Measurements from ENCODE around the gene SMIM10. TPM values are rescaled to one million over a fixed set of nuclear protein-coding genes. Genes with fewer than 3 reads are reported as not detected.

SMIM10 gene
- total and polyA plus RNA-seq, 5 donors from 2014 or later: not detected

DNA sequence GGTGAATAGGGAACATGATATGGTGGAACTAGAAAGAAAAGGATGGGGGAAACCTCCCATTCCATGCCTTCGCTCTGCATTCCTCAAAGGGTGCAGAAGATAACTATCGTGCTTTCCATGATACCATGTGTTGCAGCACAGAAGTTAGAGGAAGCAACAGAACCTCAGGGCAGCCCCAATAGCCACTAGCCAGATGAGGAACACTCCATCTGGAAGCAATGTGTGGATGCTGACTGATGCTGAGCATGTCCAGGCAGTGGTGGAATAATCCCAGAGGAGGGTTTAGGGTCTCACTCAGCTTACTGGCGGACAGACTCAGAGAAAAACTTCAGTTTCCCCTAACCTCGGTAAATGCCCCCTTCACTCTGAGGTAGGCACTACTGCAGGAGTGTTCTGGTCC is 7.5 kb downstream of the SMIM10 start:
- Mint-ChIP-seq H3K4me1 (peaks cover 0 to 2% (median 0%) of the 10 kb centered on the region in 4 donors), H3K27ac (no peak overlapping the region)

DNA sequence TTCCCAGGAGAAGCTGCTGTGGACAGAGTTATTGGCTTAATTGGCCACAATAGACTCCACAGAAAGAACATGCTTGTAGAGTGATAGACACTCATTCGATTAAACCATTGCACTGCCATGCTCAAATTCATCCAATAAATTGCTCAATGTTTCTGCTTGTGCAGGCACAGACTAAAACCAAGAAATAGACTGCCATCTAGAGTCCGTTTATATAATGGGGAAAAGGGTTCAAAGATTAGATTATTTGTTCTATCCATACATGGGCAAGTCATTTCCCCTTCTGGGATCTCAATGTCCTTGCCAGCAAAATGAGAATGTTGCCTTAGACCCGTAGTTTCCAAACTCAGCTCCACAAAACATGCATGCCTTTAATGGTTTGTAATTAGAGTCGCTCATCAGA is 8.7 kb downstream of the SMIM10 start:
- DNase-seq: peak in 1 of 3 donors; percentile 54
- H3K4me3 Mint-ChIP-seq: no peak overlapping the region
- peaks cover 6% of the 10 kb centered on the region for H3K4me1 ChIP-seq (ENCODE audit: control insufficient read depth, insufficient read depth, low read length, poor library complexity, severe bottlenecking)

More for the DNA sequence above, 7.5 kb downstream of the SMIM10 start:
- Mint-ChIP-seq H3K27me3 (peaks cover 17% of the 10 kb centered on the region), H3K9me3 (no peaks in the 10 kb centered on the region), H3K36me3 (no peaks in the 10 kb centered on the region), H3K4me3 (no peak overlapping the region)
- H3K27ac ChIP-seq (ENCODE audit: insufficient read depth, low read length, poor library complexity, severe bottlenecking): no peak overlapping the region
- H3K27me3 ChIP-seq (ENCODE audit: control insufficient read depth, insufficient read depth, low read length): no peaks in the 10 kb centered on the region
- no peaks in the 10 kb centered on the region for H3K36me3 ChIP-seq (ENCODE audit: control insufficient read depth, insufficient read depth, low read length)
- no peak overlapping the region for H3K4me3 ChIP-seq (ENCODE audit: low read depth, low read length)
- DNase-seq: no peak
- H3K9me3 ChIP-seq (ENCODE audit: control insufficient read depth in 2 of 2, low read length in 2 of 2): no peaks in the 10 kb centered on the region
- ATAC-seq (ENCODE audit: low read depth in 2 of 2): no peak
- no peaks in the 10 kb centered on the region for H3K4me1 ChIP-seq (ENCODE audit: control insufficient read depth, insufficient read depth, low read length, poor library complexity, severe bottlenecking)

DNA sequence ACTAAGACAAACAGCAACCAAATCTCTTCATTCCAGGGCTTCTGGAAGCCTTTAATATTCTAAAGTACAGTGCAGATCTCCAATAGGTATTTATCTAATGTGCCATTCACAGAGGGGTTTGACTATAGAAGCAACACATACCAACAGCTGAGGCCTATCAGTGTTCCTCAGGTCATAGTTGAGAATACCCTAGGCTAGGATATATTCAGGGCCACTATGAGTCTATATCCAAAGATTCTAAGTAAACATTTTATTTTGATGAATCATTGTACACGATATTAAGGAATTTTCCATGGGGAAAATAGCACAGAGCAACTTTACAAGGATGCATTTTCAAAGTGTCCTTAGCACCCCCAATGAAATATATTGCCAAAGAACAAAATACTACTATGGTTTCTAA is 9.7 kb downstream of the SMIM10 start:
- Histone ChIP-seq H3K4me1 (ENCODE audit: control insufficient read depth, insufficient read depth, low read length, poor library complexity, severe bottlenecking) (peaks cover 7% of the 10 kb centered on the region), H3K27me3 (ENCODE audit: control insufficient read depth, insufficient read depth, low read length) (no peaks in the 10 kb centered on the region), H3K27ac (ENCODE audit: insufficient read depth, low read length, poor library complexity, severe bottlenecking) (no peak overlapping the region), H3K4me3 (ENCODE audit: low read depth, low read length) (no peak overlapping the region), H3K36me3 (ENCODE audit: control insufficient read depth, insufficient read depth, low read length) (no peaks in the 10 kb centered on the region), H3K9me3 (ENCODE audit: control insufficient read depth in 2 of 2, low read length in 2 of 2) (no peaks in the 10 kb centered on the region)
- peaks cover 0 to 12% (median 6%) of the 10 kb centered on the region in 4 donors for H3K4me1 Mint-ChIP-seq
- no peak overlapping the region for H3K4me3 Mint-ChIP-seq
- no peaks in the 10 kb centered on the region for H3K9me3 Mint-ChIP-seq
- H3K36me3 Mint-ChIP-seq: no peaks in the 10 kb centered on the region
- no peak overlapping the region for H3K27ac Mint-ChIP-seq
- ATAC-seq (ENCODE audit: low read depth in 2 of 2) (no peak), DNase-seq (no peak)
- peaks cover 15% of the 10 kb centered on the region for H3K27me3 Mint-ChIP-seq

More for the DNA sequence above, 8.7 kb downstream of the SMIM10 start:
- Mint-ChIP-seq H3K27me3 (peaks cover 17% of the 10 kb centered on the region), H3K4me1 (peaks cover 0 to 7% (median 6%) of the 10 kb centered on the region in 4 donors), H3K9me3 (no peaks in the 10 kb centered on the region), H3K27ac (no peak overlapping the region), H3K36me3 (no peaks in the 10 kb centered on the region)
- Histone ChIP-seq H3K9me3 (ENCODE audit: control insufficient read depth in 2 of 2, low read length in 2 of 2) (no peaks in the 10 kb centered on the region), H3K4me3 (ENCODE audit: low read depth, low read length) (no peak overlapping the region), H3K27ac (ENCODE audit: insufficient read depth, low read length, poor library complexity, severe bottlenecking) (no peak overlapping the region), H3K36me3 (ENCODE audit: control insufficient read depth, insufficient read depth, low read length) (no peaks in the 10 kb centered on the region), H3K27me3 (ENCODE audit: control insufficient read depth, insufficient read depth, low read length) (no peaks in the 10 kb centered on the region)
- no peak for ATAC-seq (ENCODE audit: low read depth in 2 of 2)

DNA sequence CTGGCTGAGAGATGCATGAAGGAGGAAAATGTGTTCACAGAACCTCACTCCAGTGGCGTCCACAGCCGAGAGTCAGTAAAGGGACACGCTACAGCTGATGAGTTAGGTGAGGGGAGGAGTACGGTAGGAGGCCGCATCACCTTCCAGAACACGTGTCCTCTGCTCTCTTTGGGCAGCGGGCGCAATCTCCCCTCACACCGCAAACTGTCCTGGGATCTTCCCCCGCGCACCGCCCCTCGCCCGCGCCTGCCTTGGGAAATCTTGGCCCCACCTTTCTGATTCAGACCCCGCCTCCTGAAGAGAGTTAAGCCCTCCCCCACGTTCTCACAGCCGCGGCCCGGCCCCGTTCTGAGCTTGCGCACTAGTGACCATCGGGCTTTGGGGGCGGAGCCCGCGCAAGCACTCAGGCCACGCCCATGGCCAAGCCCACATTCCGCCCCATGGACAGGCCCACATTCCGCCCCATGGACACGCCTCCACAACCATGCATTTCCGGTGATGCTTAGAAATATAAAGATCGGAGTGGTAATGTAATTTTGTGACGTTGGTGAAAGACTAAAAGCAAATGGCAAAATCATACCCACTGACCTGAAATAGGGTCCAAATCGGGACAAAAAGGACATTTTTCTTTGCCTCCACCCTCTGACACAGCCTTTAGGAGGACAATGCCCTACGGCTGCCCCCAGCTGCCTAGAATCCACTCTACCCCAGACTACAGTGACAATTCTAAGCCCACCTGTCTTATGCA is 13.3 kb downstream of the SMIM10 start:
- H3K27me3 Mint-ChIP-seq: peaks cover 4% of the 10 kb centered on the region
- ATAC-seq (ENCODE audit: low read depth in 2 of 2) (peak; percentile 88 to 92), DNase-seq (peak; percentile 71 to 89 (median 82))
- H3K27me3 ChIP-seq (ENCODE audit: control insufficient read depth, insufficient read depth, low read length): no peaks in the 10 kb centered on the region
- peaks cover 0 to 12% (median 6%) of the 10 kb centered on the region in 4 donors for H3K4me1 Mint-ChIP-seq
- no peaks in the 10 kb centered on the region for H3K36me3 Mint-ChIP-seq
- peak overlapping the region in 2 of 3 donors; percentile 33 to 78 for H3K27ac Mint-ChIP-seq
- no peak overlapping the region for H3K27ac ChIP-seq (ENCODE audit: insufficient read depth, low read length, poor library complexity, severe bottlenecking)
- H3K4me1 ChIP-seq (ENCODE audit: control insufficient read depth, insufficient read depth, low read length, poor library complexity, severe bottlenecking): peaks cover 7% of the 10 kb centered on the region
- H3K9me3 ChIP-seq (ENCODE audit: control insufficient read depth in 2 of 2, low read length in 2 of 2): no peaks in the 10 kb centered on the region
- peak overlapping the region; percentile 70 to 90 (median 87) for H3K4me3 Mint-ChIP-seq
- peak overlapping the region; percentile 59 for H3K4me3 ChIP-seq (ENCODE audit: low read depth, low read length)
- no peaks in the 10 kb centered on the region for H3K9me3 Mint-ChIP-seq
- no peaks in the 10 kb centered on the region for H3K36me3 ChIP-seq (ENCODE audit: control insufficient read depth, insufficient read depth, low read length)

DNA sequence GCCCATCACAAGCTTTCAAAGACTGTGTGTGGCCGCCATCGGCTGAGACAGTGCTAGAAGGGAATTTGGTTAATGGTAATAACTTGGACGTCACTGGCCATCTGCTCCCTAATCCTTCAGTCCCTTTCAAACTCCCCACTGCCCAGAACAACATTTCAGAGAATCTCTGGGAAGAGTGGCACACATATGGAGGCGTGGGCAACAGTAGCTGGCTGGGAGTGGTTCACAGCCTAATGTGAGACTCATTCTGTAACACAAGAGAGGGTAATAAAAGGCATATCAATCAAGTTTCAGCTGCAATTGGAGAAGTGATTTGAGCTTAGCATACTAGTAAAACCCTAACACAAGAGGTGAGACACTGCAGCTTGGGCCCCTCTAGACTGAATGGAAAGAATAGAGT is 15.4 kb downstream of the SMIM10 start:
- no peaks in the 10 kb centered on the region for H3K9me3 ChIP-seq (ENCODE audit: control insufficient read depth in 2 of 2, low read length in 2 of 2)
- no peaks in the 10 kb centered on the region for H3K9me3 Mint-ChIP-seq

DNA sequence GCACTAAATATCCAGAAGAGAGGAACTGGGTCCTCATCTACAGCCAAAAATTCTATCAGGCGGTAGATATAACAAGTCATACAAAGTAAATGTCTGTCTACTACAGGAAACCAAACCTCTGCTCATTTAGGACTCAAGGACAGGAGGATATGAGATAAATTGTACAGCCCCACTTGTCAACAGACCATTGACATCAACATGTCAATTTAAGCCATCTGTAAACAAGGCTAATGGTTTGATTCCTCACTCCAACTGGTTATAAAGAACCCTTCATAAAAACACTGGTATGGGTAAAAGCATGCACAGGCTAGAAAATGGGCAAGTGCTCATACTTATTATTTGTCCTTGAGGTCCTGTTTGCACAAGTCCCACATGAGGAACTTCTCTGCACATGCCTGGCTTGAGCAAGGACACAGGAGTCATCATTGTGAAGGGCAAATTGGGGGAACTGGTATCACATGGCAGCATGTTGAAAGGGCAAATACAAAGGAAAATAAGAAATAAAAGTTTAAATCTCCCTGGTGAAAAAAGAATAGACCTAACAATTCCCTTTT is 18.3 kb downstream of the SMIM10 start:
- H3K9me3 ChIP-seq (ENCODE audit: control insufficient read depth in 2 of 2, low read length in 2 of 2): no peaks in the 10 kb centered on the region
- H3K4me3 ChIP-seq (ENCODE audit: low read depth, low read length): no peak overlapping the region
- H3K4me3 Mint-ChIP-seq: peak overlapping the region in 1 of 4 donors; percentile 55
- no peaks in the 10 kb centered on the region for H3K36me3 ChIP-seq (ENCODE audit: control insufficient read depth, insufficient read depth, low read length)
- H3K4me1 Mint-ChIP-seq: peaks cover 0 to 9% (median 2%) of the 10 kb centered on the region in 4 donors
- no peaks in the 10 kb centered on the region for H3K9me3 Mint-ChIP-seq
- no peaks in the 10 kb centered on the region for H3K27me3 ChIP-seq (ENCODE audit: control insufficient read depth, insufficient read depth, low read length)
- peaks cover 6% of the 10 kb centered on the region for H3K27me3 Mint-ChIP-seq
- no peak overlapping the region for H3K27ac Mint-ChIP-seq
- ATAC-seq (ENCODE audit: low read depth in 2 of 2): no peak
- H3K27ac ChIP-seq (ENCODE audit: insufficient read depth, low read length, poor library complexity, severe bottlenecking): no peak overlapping the region
- no peak for DNase-seq
- H3K36me3 Mint-ChIP-seq: no peaks in the 10 kb centered on the region
- peaks cover 4% of the 10 kb centered on the region for H3K4me1 ChIP-seq (ENCODE audit: control insufficient read depth, insufficient read depth, low read length, poor library complexity, severe bottlenecking)

More for the DNA sequence above, 15.4 kb downstream of the SMIM10 start:
- Histone ChIP-seq H3K27me3 (ENCODE audit: control insufficient read depth, insufficient read depth, low read length) (no peaks in the 10 kb centered on the region), H3K36me3 (ENCODE audit: control insufficient read depth, insufficient read depth, low read length) (no peaks in the 10 kb centered on the region), H3K4me1 (ENCODE audit: control insufficient read depth, insufficient read depth, low read length, poor library complexity, severe bottlenecking) (peaks cover 7% of the 10 kb centered on the region), H3K27ac (ENCODE audit: insufficient read depth, low read length, poor library complexity, severe bottlenecking) (no peak overlapping the region), H3K4me3 (ENCODE audit: low read depth, low read length) (no peak overlapping the region)
- Mint-ChIP-seq H3K27ac (no peak overlapping the region), H3K36me3 (no peaks in the 10 kb centered on the region), H3K4me3 (no peak overlapping the region), H3K4me1 (peaks cover 0 to 12% (median 6%) of the 10 kb centered on the region in 4 donors), H3K27me3 (peaks cover 4% of the 10 kb centered on the region)
- ATAC-seq (ENCODE audit: low read depth in 2 of 2) (no peak), DNase-seq (no peak)

DNA sequence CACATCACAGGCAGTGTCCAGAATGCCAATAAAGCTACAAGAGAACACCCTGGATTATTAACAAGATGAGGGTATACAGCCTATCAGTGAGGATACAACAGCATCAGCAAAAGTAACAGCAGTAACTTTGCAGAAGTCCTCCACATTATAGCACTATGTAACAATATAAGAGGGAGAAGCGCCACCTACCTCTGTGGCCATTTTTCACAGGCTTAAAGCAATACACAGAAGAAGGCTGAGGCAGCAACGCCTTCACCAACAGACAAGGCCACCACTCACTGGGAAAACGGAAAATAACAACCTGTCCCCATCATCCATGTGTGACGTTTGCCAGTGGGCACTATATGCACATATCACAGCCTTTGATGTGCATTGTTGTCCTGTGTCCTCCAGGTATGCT is 19.0 kb downstream of the SMIM10 start:
- H3K9me3 Mint-ChIP-seq: no peaks in the 10 kb centered on the region
- H3K27ac Mint-ChIP-seq: no peak overlapping the region
- Histone ChIP-seq H3K36me3 (ENCODE audit: control insufficient read depth, insufficient read depth, low read length) (no peaks in the 10 kb centered on the region), H3K27me3 (ENCODE audit: control insufficient read depth, insufficient read depth, low read length) (no peaks in the 10 kb centered on the region), H3K4me3 (ENCODE audit: low read depth, low read length) (no peak overlapping the region), H3K9me3 (ENCODE audit: control insufficient read depth in 2 of 2, low read length in 2 of 2) (no peaks in the 10 kb centered on the region), H3K27ac (ENCODE audit: insufficient read depth, low read length, poor library complexity, severe bottlenecking) (no peak overlapping the region), H3K4me1 (ENCODE audit: control insufficient read depth, insufficient read depth, low read length, poor library complexity, severe bottlenecking) (no peaks in the 10 kb centered on the region)
- no peaks in the 10 kb centered on the region for H3K36me3 Mint-ChIP-seq
- peaks cover 0 to 2% (median 0%) of the 10 kb centered on the region in 4 donors for H3K4me1 Mint-ChIP-seq
- H3K27me3 Mint-ChIP-seq: peaks cover 7% of the 10 kb centered on the region
- ATAC-seq (ENCODE audit: low read depth in 2 of 2) (no peak), DNase-seq (no peak)
- H3K4me3 Mint-ChIP-seq: no peak overlapping the region

DNA sequence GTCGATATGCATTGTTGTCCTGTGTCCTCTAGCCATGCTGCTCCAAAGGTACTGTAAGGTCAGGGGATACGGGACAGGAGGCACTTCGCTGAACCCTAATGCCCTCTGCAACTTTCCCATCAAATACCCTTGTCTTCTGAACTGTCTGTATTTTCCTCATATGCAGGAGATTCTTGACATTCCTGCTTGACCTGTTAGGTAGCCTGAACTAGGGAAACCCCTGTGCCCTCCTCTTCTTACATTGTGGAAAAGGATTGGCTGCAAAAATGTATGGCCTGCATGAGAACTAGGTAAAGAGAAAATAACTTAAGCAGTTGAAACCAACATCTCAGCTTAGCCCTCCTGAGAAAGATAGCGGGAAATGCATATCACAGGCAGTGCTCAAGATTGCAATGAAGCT is 20.1 kb downstream of the SMIM10 start:
- H3K27me3 Mint-ChIP-seq: peaks cover 16% of the 10 kb centered on the region
- no peaks in the 10 kb centered on the region for H3K9me3 Mint-ChIP-seq
- Histone ChIP-seq H3K4me3 (ENCODE audit: low read depth, low read length) (no peak overlapping the region), H3K27ac (ENCODE audit: insufficient read depth, low read length, poor library complexity, severe bottlenecking) (no peak overlapping the region), H3K9me3 (ENCODE audit: control insufficient read depth in 2 of 2, low read length in 2 of 2) (no peaks in the 10 kb centered on the region), H3K4me1 (ENCODE audit: control insufficient read depth, insufficient read depth, low read length, poor library complexity, severe bottlenecking) (no peaks in the 10 kb centered on the region), H3K27me3 (ENCODE audit: control insufficient read depth, insufficient read depth, low read length) (no peaks in the 10 kb centered on the region), H3K36me3 (ENCODE audit: control insufficient read depth, insufficient read depth, low read length) (no peaks in the 10 kb centered on the region)
- DNase-seq: no peak
- H3K4me3 Mint-ChIP-seq: no peak overlapping the region
- no peak overlapping the region for H3K27ac Mint-ChIP-seq
- H3K36me3 Mint-ChIP-seq: no peaks in the 10 kb centered on the region
- no peak for ATAC-seq (ENCODE audit: low read depth in 2 of 2)
- H3K4me1 Mint-ChIP-seq: no peaks in the 10 kb centered on the region
